ENCODE results near the gene SERBP1.

DNA sequence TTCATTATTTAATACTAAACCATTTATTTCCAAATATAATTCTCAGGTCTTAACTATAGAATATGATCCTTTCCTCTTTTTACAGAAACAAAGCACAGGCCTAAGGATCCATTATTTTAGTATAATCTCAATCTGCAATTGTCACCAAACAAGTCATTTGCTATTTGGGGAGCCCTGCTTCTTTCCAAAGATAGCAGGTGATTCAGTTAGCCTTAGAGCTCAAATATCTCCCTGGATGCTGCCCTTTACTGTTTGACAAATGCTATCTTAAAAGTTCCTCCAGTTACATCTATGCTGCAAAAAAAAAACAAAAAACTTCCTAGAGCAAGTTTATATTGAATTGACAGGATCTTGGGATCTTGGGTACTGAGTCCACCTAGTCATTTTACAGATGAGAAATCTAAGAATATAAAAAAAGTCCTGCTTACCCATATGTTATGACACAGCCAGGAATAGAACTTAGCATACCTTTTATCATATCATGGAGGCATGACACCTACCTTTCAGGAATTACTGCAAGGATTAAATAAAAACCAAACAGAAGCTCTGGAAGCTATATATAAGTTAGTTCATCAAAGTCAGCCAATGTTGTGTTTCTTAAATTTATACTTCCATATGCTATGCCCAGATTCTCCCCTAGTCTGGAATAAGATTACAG lies 9.2 kb downstream of the SERBP1 start:
- TF ChIP-seq, protein P1, sequence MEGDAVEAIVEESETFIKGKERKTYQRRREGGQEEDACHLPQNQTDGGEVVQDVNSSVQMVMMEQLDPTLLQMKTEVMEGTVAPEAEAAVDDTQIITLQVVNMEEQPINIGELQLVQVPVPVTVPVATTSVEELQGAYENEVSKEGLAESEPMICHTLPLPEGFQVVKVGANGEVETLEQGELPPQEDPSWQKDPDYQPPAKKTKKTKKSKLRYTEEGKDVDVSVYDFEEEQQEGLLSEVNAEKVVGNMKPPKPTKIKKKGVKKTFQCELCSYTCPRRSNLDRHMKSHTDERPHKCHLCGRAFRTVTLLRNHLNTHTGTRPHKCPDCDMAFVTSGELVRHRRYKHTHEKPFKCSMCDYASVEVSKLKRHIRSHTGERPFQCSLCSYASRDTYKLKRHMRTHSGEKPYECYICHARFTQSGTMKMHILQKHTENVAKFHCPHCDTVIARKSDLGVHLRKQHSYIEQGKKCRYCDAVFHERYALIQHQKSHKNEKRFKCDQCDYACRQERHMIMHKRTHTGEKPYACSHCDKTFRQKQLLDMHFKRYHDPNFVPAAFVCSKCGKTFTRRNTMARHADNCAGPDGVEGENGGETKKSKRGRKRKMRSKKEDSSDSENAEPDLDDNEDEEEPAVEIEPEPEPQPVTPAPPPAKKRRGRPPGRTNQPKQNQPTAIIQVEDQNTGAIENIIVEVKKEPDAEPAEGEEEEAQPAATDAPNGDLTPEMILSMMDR (conservative IDR thresholded peaks at IDR 0.05), result no peak
- TF ChIP-seq ZFX (IDR thresholded peaks at IDR 0.05), result no peak
